HL-60 (cell line): Measurements from ENCODE around the gene NPC1.
A peak's percentile ranks its signal among the peaks of the same experiment; 100 is the strongest.
"Not testable (repeated sequence)": the region's sequence is repeated elsewhere in the genome, so short reads cannot be mapped to it uniquely, and the experiment has no call there.

Experiments
- DNase-seq, 2 experiments: peaks; one replicate each; pipeline ENCODE4 v3.0.0-alpha.2; 2010 to 2020; ENCODE audit warnings: low read depth in 1 of 2, low spot score in 1 of 2
- H3K27ac ChIP-seq: fragments of 250-450 bp; sonication (Bioruptor Pico); replicated peaks from 2 replicates; pipeline ENCODE4 v1.5.1; 2020; ENCODE audit warnings: mild to moderate bottlenecking, moderate library complexity
- H3K27me3 ChIP-seq: fragments of 250-450 bp; sonication (Bioruptor Pico); 2 replicates; pipeline ENCODE4 v1.5.1; 2021; ENCODE audit warnings: mild to moderate bottlenecking, moderate library complexity; ENCODE audit not compliant: insufficient read depth, poor library complexity, severe bottlenecking
- H3K4me3 ChIP-seq: replicated peaks from 2 replicates; pipeline ENCODE4 v1.5.1; 2011; ENCODE audit warnings: mild to moderate bottlenecking, control low read depth, low read length; ENCODE audit not compliant: insufficient read depth
- CTCF ChIP-seq: IDR thresholded peaks from one replicate; pipeline ENCODE4 v1.5.1; 2011; ENCODE audit warnings: low read length, control low read depth, inconsistent platforms; ENCODE audit not compliant: insufficient read depth
- GABPA ChIP-seq: IDR thresholded peaks from 2 replicates; pipeline ENCODE4 v1.6.1; 2012; ENCODE audit warnings: low read depth
- POLR2AphosphoS5 ChIP-seq: IDR thresholded peaks from 2 replicates; pipeline ENCODE4 v1.6.1; 2012; ENCODE audit warnings: low read depth
- REST ChIP-seq: IDR thresholded peaks from 2 replicates; pipeline ENCODE4 v1.6.1; 2012; ENCODE audit warnings: low read depth; ENCODE audit not compliant: insufficient replicate concordance
- SPI1 ChIP-seq: IDR thresholded peaks from 2 replicates; pipeline ENCODE4 v1.6.1; 2012; ENCODE audit warnings: low read depth, mild to moderate bottlenecking, borderline replicate concordance

Gene NPC1

GRCh38 chr18:23510923-23511322 lies 75.4 kb downstream of the NPC1 start:
- DNase-seq, H3K27me3 ChIP-seq, H3K4me3 ChIP-seq, H3K27ac ChIP-seq: not testable (repeated sequence)

- Histone ChIP-seq H3K4me3 (no peak overlapping the region), H3K27ac (no peak overlapping the region), H3K27me3 (no peaks in the 10 kb centered on the region)
- TF ChIP-seq SPI1 (no peak), CTCF (no peak), REST (no peak), GABPA (no peak), POLR2AphosphoS5 (no peak)
- DNase-seq = no peak
These were observed 79.9 kb downstream of the NPC1 start for GRCh38 chr18:23506393-23506792.

- Histone ChIP-seq H3K27ac (no peak overlapping the region), H3K27me3 (no peaks in the 10 kb centered on the region), H3K4me3 (no peak overlapping the region)
- DNase-seq = no peak
- TF ChIP-seq POLR2AphosphoS5 (no peak), GABPA (no peak), REST (no peak), CTCF (no peak), SPI1 (no peak)
These were observed 81.6 kb downstream of the NPC1 start for GRCh38 chr18:23504720-23505119.

GRCh38 chr18:23503963-23504344 lies 82.4 kb downstream of the NPC1 start:
- no peak for TF ChIP-seq CTCF
- H3K27ac ChIP-seq = peak overlapping the region; percentile 43

More at GRCh38 chr18:23503963-23504344, 82.4 kb downstream of the NPC1 start:
- Histone ChIP-seq H3K27me3 (no peaks in the 10 kb centered on the region), H3K4me3 (peak overlapping the region; percentile 87)
- DNase-seq = no peak
